Bone marrow (tissue), 2 donors: ENCODE results near the gene ADARB2.

Source experiments
- DNase-seq, 2 donors: peaks; one replicate each; lab custom pipeline; 2025; lab: John Stamatoyannopoulos, UW

The ADARB2 gene

DNA sequence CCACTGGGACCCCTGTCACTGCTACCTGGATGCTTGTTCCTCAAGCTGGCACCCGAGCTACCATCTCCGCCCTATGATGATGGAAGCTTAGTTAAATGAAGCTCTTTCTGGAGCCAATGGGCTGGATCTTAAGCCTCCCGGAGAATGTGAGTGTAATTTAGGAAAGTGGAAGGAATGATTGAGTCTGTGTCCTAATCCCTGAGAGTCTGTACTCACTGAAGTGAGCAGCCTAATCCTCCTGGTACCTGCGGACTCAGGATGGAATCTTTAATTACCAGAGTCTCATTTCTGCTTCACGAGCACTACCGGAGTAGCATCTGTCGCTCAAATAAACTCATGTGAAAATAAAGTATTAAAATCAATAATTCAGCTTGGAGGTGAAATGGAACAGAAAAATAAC, 425.6 kb downstream of the ADARB2 start:
- DNase-seq, result no peak

DNA sequence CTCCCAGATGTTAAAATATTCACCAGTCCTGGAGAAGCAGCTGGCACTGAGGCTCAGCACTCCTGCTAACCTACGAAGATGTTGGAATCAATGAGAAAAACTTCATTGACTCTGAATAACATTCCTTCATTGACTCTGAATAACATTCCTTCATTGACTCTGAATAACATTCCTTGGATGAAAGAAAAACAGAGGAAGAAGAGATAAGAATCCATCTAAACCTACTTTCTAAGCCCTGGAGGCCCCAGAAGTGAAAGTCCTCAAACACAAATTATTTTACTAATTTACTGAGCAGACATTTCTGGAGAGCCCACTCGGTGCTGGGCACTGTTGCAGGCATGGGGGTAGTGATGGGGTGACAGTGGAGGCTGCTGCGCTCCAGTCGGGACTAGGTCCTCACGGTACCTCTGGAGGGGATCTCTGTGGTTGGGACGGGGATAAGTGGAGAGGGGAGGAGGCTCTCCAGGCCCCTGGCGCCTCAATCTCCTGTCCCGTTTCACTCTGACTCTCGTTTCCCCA, 427.0 kb downstream of the ADARB2 start:
- no peak for DNase-seq

DNA sequence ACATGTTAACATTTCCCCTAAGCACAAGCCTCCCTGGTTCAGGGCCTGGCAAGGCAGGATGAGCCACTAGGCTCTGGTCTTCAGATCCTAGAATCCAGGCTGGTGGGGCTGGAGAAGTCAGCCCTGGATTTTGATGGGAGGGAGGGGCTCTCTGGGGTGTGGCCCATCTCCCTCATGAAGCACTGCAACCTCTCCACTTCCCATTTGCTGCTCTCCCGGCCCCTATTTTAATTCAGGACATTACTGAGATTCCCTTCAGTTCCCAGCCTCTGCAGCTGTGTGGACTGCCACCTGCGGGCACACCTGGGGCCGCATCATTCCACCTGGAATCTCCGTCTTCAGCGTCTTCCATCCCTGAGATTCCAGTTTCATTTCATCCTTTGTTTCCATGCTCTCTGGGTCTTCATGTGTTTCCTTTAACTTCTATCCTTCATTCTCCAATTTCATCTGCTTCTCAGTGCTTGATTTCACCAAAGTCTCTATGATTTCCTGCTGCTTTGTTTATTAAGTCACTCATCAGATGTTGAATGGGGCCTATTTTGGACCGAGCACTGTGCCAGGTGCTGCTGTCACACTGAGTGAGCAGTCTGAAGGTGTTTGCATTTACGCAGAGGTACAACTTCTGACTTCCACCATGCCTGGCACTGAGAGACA, 427.6 kb downstream of the ADARB2 start:
- DNase-seq, result no peak

DNA sequence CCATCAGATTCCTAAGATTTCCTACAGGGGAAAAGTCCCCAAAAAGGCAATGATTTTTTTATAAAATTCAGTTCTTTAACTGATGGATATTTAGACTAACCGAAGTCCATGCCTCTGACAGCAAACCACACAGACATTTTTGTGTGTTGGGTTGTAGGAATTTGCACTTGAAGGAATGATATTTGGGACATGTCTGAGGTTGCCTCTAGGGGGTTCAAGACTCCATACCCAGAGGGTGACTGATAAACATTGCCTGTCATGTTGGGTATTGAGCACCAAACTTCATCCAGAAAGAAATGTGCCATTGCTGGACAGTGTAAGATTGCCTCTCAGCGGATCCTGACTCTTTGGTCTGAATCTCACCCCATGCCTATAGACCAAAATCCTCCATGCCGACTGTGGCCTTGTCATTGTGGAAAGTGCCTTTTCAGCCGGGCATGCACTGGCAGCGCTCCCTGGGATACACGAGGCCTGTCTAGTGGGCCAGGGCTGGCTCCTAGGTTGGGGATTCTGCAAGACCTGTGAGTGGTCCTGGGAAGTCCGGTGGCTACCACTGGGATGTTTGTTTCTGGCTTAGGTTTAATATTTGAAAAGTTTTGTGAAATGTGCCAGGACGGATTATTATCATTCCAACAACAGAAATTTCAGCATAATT, 428.2 kb downstream of the ADARB2 start:
- DNase-seq, result no peak

DNA sequence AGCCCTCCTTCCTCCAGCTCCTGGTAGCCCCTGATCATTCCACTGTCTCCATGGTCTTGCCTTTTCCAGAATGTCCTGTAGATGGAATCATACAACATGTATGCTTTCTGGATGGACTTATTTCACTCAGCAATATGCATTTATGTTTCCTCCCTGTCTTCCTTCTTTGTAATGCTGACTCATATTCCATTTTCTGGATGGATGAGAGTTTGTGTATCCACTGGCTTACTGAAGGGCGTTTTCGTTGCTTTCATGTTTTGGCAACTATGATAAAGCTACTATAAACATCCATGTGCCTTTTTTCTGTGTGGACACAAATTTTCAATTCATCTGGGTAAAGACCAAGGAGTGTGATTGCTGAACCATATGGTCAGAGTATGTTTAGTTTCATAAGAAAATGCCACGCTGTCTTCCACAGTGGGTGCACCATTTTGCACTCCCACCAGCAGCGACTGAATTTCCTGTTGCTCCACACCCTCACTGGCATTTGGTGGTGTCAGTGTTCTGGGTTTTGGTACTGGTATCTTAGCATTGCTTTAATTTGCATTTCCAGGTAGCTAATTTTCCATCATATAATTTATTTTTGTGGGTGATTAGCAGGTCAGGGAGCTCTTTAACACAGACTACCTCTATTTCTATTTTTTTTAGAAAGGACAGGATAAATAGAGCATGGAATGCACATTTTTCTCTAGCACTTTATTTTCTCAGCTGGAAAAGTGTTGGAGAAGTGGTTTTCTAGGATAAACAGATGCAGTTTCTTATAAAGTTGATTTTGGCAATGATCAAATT, 429.0 kb downstream of the ADARB2 start:
- no peak for DNase-seq

DNA sequence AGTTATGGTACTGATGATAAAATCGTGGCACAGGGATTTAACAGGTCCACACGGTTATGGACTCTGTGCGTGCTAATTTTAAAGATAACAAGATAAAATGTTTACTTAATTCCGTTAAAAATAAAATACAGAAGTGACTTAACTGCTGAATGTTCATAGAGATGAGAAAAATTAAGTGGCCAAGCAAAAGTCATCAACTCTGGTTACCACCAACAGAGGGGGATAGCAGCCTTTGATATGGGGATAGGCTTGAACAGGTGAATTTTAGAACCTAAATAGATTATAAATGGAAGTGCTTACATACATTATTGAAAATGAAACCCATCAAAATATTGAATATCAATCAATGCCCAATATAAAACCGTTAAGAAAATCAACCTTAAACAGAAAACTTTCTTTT, 436.2 kb downstream of the ADARB2 start:
- no peak for DNase-seq

DNA sequence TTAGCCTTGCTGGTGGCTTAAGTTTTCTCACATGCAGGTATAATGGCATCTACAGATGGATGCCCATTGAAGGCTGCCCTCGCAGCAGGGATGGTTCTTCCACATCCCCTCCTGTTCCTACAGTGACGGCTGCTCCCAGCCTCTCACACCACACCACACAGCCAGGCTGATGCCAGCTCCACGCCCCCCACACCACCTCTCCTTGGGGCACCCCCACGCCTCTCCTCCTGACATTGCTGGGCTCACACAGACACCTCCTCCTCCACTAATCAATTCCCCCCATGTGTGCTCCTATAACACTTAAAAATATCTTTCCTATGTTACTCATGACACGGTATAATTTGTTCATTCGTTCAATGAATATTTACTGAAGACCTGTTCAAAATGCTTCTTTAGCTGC, 437.1 kb downstream of the ADARB2 start:
- no peak for DNase-seq

DNA sequence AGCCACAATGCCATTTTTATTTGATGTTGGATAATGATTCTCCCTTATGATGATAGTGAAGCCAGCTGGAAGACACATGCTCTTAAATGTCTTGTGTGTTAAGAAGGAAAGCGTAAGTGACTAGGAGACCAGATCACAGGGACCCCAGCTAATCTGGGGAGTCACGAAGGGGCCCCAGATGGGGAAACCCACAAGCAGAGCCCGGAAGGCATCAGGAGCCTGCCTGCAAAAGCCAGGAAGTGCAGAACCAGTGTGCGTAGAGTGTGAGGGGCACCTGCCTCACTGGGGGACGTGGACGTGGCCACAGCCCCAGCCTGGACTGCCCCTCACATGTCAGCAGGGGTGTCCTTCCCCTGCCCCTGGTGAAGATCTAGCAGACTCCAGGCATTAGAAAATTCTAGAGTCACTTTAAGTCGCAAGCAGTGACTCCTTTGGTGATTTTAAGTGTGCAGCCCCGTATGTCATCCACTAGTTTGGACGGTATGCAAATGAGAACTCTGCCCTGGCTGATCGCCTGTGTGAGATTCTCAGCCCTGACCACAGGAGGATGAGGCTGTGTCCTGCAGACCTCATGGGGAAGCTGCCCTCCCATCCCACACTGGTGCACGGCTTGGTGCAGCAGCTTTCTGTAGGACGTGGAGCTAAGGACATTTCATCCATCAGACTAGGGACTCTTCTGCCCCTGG, 438.1 kb downstream of the ADARB2 start:
- peak in 1 of 2 donors; percentile 8 for DNase-seq

DNA sequence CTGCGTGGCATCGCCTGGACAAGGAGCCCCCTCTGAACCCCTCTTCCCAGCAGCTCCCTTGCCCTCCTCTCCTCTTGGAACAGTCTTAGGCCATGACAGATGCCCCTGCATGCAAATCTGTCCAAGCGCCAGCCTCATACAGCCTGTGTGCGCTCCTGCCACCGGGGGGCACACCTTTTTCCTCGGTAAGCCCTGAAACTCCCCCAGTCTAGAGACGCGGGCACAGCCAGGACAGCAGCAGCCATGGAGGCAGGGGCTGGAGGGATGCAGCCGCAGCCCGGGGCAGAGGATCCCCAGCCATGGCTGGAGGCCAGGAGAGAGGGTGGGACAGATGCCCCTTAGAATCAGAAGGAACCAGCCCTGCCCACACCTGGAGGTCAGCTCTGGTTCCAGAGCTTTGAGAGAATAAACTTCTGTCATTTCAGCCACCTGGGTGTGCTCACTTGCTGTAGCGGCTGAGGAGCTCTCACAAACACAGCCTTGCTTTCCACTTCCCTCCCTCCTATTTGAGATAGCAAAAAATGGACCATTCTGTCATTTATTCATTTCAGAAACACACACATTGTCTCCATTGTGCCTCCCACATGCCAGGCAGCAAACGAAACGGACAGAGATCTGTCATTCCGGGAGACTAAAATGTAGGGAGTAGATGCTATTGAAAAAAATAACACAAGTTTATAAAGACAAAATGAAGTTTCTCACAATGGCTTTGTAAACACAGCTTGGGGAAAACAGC, 439.6 kb downstream of the ADARB2 start:
- DNase-seq, result no peak

DNA sequence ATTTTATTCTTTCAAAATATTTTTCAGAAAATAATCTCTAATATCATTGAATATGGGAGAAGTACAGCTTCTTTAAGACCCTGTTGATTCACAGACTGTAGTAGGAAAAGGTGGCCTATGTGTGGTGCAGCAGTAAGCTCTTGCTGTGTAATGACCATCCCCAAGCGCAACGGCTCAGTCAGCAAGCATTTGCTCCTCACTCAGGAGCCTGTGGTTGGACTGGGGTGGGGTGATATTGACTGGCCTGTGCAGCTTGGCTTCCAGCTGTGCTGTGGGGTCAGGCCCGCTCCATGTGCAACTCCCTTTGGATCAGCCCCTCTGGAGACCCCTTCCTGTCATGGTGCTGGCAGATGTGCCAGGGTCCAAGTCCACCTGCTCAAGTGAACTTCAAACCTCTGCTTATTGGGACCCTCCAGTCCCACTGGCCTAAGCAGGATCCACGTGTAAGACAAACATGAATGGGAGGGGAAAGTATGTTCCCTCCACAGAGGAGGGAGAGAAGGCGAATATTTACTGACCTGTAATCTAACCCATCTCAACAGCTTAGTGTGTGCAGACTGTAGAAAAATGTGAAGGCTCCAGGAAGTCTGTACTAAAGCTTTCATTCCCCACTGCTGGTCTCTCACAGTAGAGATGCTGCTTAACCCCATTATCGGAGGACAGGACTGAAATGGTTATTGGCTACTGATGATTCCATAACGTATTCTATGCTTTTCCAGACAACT, 441.4 kb downstream of the ADARB2 start:
- DNase-seq, result no peak

DNA sequence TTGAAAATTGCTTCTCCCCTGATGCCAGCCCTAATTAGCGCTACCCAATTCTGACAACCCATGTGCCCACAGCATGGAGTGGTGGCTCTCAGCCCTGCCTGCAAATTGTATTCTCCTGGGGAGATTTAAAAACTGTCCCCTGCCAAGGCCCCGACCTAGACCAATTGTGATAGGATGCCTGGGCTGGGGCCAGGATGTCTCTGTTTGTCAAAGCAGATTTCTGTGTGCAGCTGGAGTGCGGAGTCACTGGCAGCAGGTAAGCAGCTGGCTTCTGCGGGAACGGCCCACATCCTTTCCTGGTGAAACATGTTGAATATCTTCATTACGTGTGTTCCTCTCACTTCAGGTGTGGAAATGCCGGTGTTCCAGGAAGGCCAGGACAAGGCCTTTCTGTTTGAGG, 442.6 kb downstream of the ADARB2 start:
- DNase-seq, result no peak

DNA sequence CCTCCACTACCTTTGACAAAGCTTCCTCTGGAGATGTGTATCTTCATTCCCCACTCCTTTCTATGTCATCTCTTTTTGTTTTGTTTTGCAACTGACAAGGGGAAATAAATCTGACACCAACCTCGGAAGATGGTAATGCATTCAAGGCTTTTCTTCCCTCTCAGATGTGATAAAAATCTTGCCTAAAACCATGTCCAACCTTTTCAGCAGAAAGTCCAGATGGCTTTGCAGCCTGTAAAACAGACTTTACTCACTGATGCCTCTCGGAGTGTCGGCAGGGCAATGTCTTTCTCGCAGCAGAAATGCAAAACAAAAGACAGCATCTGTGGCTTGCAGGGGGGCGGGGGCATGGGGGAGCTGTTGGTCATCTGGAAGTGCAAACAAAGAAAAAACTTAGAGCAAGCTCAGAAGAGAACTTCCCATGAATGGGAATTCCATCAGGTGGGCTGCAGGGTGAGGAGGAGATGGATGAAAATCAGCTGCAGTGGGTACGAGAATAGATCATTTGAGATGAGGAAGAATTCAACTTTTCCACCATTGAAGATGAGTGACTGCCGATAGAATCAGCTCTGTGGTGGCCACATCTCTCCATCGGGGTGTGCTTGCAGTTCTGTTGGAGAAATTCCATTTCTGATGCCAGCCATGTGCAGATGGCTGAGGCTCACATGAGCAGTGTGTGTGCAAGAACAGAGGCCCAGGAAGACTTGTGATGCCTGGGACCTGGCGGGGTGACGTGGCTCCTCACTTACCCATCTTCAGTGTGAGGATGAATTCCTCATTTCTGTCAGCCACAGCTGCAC, 443.5 kb downstream of the ADARB2 start:
- DNase-seq, result no peak

DNA sequence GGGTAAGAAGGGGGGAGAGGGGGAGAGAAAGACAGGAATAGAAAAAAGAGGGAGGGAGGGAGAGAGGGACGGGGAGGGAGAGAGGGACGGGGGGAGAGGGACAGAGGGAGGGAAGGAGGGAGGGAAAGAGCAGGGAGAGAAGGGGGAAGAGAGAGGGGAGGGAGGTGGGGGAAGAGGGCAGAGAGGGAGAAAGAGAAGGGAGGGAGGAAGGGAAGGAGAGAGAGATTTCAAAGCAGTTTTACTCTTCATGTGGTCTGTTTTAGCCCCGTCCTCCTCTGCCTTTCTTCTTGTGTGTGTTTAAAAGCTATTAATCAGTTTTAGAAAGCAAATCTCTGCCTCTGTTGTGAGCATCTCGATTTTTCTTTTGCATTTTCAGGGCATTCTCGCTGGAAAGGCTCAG, 444.2 kb downstream of the ADARB2 start:
- DNase-seq, result no peak

DNA sequence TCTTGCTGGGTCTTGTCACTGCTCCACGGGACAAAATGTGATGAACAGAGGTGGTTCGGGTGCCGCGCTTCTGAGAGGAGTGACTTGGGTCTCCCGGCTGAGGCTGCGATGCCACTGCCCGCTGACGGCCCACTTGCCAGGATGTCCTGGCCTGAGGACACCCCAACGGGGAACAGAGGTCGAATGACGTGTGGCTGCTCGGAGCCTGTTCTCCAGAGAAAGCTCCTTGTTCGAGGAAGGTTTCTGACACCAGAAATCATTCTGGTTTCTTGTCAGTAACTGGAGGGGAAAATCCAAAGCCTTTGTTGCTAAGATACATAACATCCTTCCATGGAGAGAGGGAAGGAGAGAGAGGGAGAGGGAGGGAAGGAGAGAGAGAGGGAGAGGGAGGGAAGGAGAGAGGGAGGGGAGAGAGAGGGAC, 444.7 kb downstream of the ADARB2 start:
- no peak for DNase-seq

DNA sequence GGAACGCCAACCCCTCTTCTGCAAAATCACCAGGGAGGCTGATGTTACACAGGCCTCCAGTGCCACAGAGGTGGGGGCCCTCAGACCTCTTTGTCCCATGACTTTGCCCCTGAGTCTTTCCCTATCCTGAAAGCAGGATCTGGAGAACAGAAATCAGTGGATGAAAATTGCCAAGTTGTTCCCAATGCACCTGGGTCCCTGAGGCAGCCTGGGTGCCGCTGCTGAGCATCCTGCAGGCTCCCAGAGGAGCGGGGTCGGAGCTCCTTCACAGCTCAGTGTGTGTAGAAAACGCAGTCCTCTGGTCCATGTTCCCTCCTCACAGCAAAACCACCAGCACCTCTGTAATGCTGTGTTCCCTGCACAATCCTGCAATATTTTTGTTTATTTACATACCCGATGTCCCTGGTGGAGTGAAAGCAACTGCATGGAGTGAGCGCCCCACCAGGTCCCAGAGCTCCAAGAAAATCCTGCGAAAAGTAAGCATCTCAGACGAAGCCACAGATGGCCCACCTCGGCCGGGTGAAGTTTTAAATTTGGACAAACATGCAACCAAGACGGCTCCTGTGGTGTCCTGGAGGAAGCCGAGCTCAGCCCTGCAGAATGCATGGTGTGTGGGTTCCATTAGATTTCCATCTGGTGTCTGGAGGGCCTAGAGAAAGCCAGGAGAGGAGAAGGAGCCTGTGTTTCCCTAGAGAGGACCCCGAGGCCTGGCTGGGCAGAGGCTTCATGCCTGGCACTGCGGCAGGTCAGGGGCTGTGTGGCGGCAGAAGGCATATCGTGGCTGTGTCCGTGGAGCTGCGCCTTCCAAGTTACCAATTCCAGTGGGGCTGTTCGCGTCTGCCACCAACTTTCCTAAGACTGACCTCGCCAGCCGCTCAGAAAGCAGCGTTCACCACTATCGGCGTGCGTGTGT, 445.9 kb downstream of the ADARB2 start:
- DNase-seq, result no peak

DNA sequence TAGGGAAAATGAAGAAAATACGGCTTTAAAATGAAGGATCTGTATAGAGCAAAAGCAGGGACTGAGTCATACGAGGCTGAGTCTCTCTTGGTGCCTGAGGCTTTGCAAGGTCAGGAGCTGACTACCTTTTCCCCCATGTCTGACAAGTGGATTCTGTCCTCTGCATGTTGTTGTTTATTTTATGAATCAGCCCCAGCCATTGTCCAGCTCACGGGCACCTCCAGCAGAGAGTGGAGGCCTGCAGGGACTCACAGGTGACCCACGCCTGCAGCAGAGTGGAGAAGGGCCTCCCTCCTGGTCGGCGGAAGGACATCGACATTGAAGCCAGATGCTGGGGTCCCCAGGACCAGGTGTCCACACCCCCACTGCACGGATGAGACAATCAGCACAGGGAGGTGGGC, 447.3 kb downstream of the ADARB2 start:
- no peak for DNase-seq

DNA sequence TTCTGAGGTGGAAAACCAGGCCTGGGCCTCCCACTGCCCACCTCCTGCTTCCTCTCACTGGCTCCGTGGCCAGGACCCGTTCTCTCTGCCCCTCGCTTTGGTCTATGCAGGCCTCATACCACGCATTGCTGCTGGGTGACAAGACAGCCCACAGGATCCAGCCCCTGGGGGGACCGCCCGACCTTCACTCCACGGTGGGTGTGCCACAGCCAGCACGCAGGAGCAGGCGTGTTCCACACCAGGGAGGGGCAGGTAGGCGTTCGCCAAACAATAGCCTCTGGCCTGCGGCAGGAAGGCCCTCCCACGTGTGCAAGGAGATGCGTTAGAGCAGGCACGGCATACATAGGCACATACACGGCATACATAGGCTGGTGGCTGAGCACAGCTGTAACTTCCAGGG, 447.7 kb downstream of the ADARB2 start:
- DNase-seq, result no peak

DNA sequence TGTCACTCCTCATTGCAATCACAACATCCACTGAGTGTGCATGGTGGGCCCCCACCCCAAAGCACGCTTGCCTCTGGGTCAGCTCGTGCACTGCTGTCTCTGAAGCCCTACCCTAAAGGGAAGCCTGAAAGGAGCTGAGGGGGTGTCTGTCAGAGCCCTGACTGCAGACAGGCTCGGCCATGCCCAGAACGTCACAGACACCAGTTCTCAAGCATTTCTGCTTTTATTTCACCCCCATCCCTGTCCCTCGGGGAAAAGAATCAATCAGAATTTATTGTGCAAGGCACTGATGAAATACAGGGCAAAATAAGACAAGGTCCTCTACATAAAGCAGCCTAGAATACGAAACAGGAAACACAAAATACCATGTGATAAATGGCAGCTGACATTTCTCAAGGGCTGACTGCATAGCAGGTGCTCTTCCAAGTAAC, 449.3 kb downstream of the ADARB2 start:
- no peak for DNase-seq

DNA sequence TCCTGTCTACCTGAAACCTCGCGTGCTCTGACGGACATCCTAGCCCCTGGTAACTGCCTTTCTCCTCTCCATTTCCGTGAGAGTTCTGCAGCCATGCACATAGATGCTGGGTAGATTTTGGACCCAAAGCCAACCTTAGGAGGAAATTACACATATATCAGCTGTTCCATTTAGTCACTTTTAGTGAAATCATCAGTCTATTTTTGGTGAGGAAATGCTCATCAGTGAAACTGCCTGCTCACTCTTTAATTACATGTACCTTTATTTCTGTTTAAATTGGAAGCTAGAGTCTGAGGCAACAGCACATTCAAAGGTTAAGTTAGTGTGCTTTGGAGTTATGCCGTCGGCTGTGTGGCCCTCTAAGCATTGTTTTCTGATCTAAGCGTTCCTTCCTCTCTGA, 449.8 kb downstream of the ADARB2 start:
- no peak for DNase-seq
